ENCODE measurements around the gene C13orf42.

The C13orf42 gene

DNA sequence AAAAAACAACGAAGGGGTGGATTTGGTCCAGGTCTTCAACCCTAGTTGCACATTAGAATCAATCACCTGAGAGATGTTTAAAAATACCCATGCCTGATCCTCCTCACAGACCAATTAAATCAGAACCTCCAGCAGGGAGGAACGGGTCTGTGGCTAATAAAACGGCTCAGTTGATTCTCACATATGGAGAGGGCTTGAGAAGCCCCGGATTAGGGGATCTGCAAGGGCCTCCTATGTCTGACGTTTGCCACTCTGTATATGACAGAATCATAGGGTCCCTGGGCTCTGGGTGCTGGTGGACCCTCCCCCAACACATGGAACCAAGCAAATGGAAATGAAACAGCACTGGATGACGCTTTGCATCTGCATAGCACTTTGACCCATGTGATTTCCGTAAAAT lies 36.7 kb upstream of the C13orf42 start:
- H2BK5ac ChIP-seq (ENCODE audit: low read length), result no peak overlapping the region
- no peak for DNase-seq (ENCODE audit: low spot score)
- no peak overlapping the region for H3K4me3 ChIP-seq (ENCODE audit: low read length in 2 of 2)
- peak overlapping the region; percentile 90 for H3K23ac ChIP-seq (ENCODE audit: low read depth, low read length, poor library complexity)
- H3K27me3 ChIP-seq (ENCODE audit: control insufficient read depth in 3 of 3, insufficient read depth in 3 of 3, low read depth in 1 of 3, low read length in 3 of 3), result peaks cover 0 to 38% (median 0%) of the 10 kb centered on the region in 3 experiments
- H2AFZ ChIP-seq (ENCODE audit: low read length), result no peak overlapping the region
- H3K14ac ChIP-seq (ENCODE audit: low read length), result peak overlapping the region; percentile 58
- no CpG with 5 or more reads among the region's 7 CpGs for WGBS, 2 donors (ENCODE audit: extremely low coverage in 2 of 2, insufficient read length in 2 of 2, insufficient replicate concordance in 1 of 2)
- peaks cover 0 to 12% of the 10 kb centered on the region in 2 donors for H3K4me1 ChIP-seq (ENCODE audit: control insufficient read depth in 2 of 2, insufficient read depth in 1 of 2, low read depth in 1 of 2, low read length in 2 of 2)
- no peak overlapping the region for H2BK15ac ChIP-seq (ENCODE audit: low read length)
- H4K8ac ChIP-seq (ENCODE audit: low read depth, low read length), result no peak overlapping the region
- H2BK12ac ChIP-seq (ENCODE audit: low read length), result no peak overlapping the region
- no peak overlapping the region for H3K18ac ChIP-seq (ENCODE audit: low read length)
- no peak overlapping the region for H3K4me2 ChIP-seq (ENCODE audit: insufficient read depth, low read length, poor library complexity, severe bottlenecking)
- H2BK120ac ChIP-seq (ENCODE audit: low read depth, low read length), result no peak overlapping the region
- H3K36me3 ChIP-seq (replicated peaks in 1 of 2; ENCODE audit: control insufficient read depth in 2 of 2, insufficient read depth in 2 of 2, low read length in 2 of 2), result no peaks in the 10 kb centered on the region
- H3K27ac ChIP-seq (replicated peaks; ENCODE audit: low read length), result no peak overlapping the region
- H3K9ac ChIP-seq (ENCODE audit: low read depth, low read length, poor library complexity), result no peak overlapping the region
- no peak overlapping the region for H2AK5ac ChIP-seq (ENCODE audit: low read depth, low read length)
- H3K9me3 ChIP-seq (replicated peaks in 1 of 2; ENCODE audit: control insufficient read depth in 2 of 2, insufficient read depth in 1 of 2, low read depth in 1 of 2, low read length in 2 of 2), result peaks cover 0 to 2% of the 10 kb centered on the region in 2 donors
- H3K79me1 ChIP-seq (ENCODE audit: low read depth, low read length), result no peaks in the 10 kb centered on the region
- no peak overlapping the region for H3K4ac ChIP-seq (ENCODE audit: low read length)
- H4K91ac ChIP-seq (ENCODE audit: low read depth, low read length, poor library complexity), result no peak overlapping the region

GRCh38 chr13:51146667-51147066 lies 35.6 kb upstream of the C13orf42 start:
- Histone ChIP-seq H4K8ac (ENCODE audit: low read depth, low read length) (no peak overlapping the region), H3K4ac (ENCODE audit: low read length) (no peak overlapping the region), H2AFZ (ENCODE audit: low read length) (no peak overlapping the region), H3K27me3 (ENCODE audit: control insufficient read depth in 3 of 3, insufficient read depth in 3 of 3, low read depth in 1 of 3, low read length in 3 of 3) (peaks cover 0 to 38% (median 0%) of the 10 kb centered on the region in 3 experiments), H3K4me3 (ENCODE audit: low read length in 2 of 2) (no peak overlapping the region), H3K9ac (ENCODE audit: low read depth, low read length, poor library complexity) (no peak overlapping the region), H3K18ac (ENCODE audit: low read length) (no peak overlapping the region), H2BK120ac (ENCODE audit: low read depth, low read length) (no peak overlapping the region), H2BK5ac (ENCODE audit: low read length) (no peak overlapping the region), H3K36me3 (replicated peaks in 1 of 2; ENCODE audit: control insufficient read depth in 2 of 2, insufficient read depth in 2 of 2, low read length in 2 of 2) (no peaks in the 10 kb centered on the region), H2BK12ac (ENCODE audit: low read length) (no peak overlapping the region), H3K4me1 (ENCODE audit: control insufficient read depth in 2 of 2, insufficient read depth in 1 of 2, low read depth in 1 of 2, low read length in 2 of 2) (peaks cover 0 to 12% of the 10 kb centered on the region in 2 donors), H3K4me2 (ENCODE audit: insufficient read depth, low read length, poor library complexity, severe bottlenecking) (no peak overlapping the region), H3K9me3 (replicated peaks in 1 of 2; ENCODE audit: control insufficient read depth in 2 of 2, insufficient read depth in 1 of 2, low read depth in 1 of 2, low read length in 2 of 2) (peaks cover 0 to 2% of the 10 kb centered on the region in 2 donors), H3K79me1 (ENCODE audit: low read depth, low read length) (no peaks in the 10 kb centered on the region), H2BK15ac (ENCODE audit: low read length) (no peak overlapping the region), H2AK5ac (ENCODE audit: low read depth, low read length) (no peak overlapping the region), H3K14ac (ENCODE audit: low read length) (no peak overlapping the region), H4K91ac (ENCODE audit: low read depth, low read length, poor library complexity) (no peak overlapping the region), H3K23ac (ENCODE audit: low read depth, low read length, poor library complexity) (peak overlapping the region; percentile 25), H3K27ac (replicated peaks; ENCODE audit: low read length) (no peak overlapping the region)
- no peak for DNase-seq (ENCODE audit: low spot score)
- no CpG with 5 or more reads among the region's 1 CpG for WGBS, 2 donors (ENCODE audit: extremely low coverage in 2 of 2, insufficient read length in 2 of 2, insufficient replicate concordance in 1 of 2)

- H2BK5ac ChIP-seq (ENCODE audit: low read length), result no peak overlapping the region
- no peak for DNase-seq (ENCODE audit: low spot score)
- no peak overlapping the region for H4K91ac ChIP-seq (ENCODE audit: low read depth, low read length, poor library complexity)
- no peak overlapping the region for H2AK5ac ChIP-seq (ENCODE audit: low read depth, low read length)
- H3K79me1 ChIP-seq (ENCODE audit: low read depth, low read length), result no peaks in the 10 kb centered on the region
- H3K4me1 ChIP-seq (ENCODE audit: control insufficient read depth in 2 of 2, insufficient read depth in 1 of 2, low read depth in 1 of 2, low read length in 2 of 2), result no peaks in the 10 kb centered on the region
- H2AFZ ChIP-seq (ENCODE audit: low read length), result no peak overlapping the region
- no peak overlapping the region for H3K9ac ChIP-seq (ENCODE audit: low read depth, low read length, poor library complexity)
- H3K27me3 ChIP-seq (ENCODE audit: control insufficient read depth in 3 of 3, insufficient read depth in 3 of 3, low read depth in 1 of 3, low read length in 3 of 3), result peaks cover 0 to 3% (median 0%) of the 10 kb centered on the region in 3 experiments
- no peak overlapping the region for H2BK12ac ChIP-seq (ENCODE audit: low read length)
- no peak overlapping the region for H3K14ac ChIP-seq (ENCODE audit: low read length)
- H3K4ac ChIP-seq (ENCODE audit: low read length), result no peak overlapping the region
- no peak overlapping the region for H3K4me3 ChIP-seq (ENCODE audit: low read length in 2 of 2)
- WGBS, 2 donors (ENCODE audit: extremely low coverage in 2 of 2, insufficient read length in 2 of 2, insufficient replicate concordance in 1 of 2), result no CpG with 5 or more reads among the region's 4 CpGs
- H3K4me2 ChIP-seq (ENCODE audit: insufficient read depth, low read length, poor library complexity, severe bottlenecking), result no peak overlapping the region
- no peak overlapping the region for H2BK15ac ChIP-seq (ENCODE audit: low read length)
- no peak overlapping the region for H3K23ac ChIP-seq (ENCODE audit: low read depth, low read length, poor library complexity)
- H2BK120ac ChIP-seq (ENCODE audit: low read depth, low read length), result no peak overlapping the region
- no peak overlapping the region for H3K27ac ChIP-seq (replicated peaks; ENCODE audit: low read length)
- H3K36me3 ChIP-seq (replicated peaks in 1 of 2; ENCODE audit: control insufficient read depth in 2 of 2, insufficient read depth in 2 of 2, low read length in 2 of 2), result no peaks in the 10 kb centered on the region
- H4K8ac ChIP-seq (ENCODE audit: low read depth, low read length), result no peak overlapping the region
- H3K9me3 ChIP-seq (replicated peaks in 1 of 2; ENCODE audit: control insufficient read depth in 2 of 2, insufficient read depth in 1 of 2, low read depth in 1 of 2, low read length in 2 of 2), result peaks cover 0 to 2% of the 10 kb centered on the region in 2 donors
- no peak overlapping the region for H3K18ac ChIP-seq (ENCODE audit: low read length)
Measured at GRCh38 chr13:51137250-51137649, 26.2 kb upstream of the C13orf42 start.

DNA sequence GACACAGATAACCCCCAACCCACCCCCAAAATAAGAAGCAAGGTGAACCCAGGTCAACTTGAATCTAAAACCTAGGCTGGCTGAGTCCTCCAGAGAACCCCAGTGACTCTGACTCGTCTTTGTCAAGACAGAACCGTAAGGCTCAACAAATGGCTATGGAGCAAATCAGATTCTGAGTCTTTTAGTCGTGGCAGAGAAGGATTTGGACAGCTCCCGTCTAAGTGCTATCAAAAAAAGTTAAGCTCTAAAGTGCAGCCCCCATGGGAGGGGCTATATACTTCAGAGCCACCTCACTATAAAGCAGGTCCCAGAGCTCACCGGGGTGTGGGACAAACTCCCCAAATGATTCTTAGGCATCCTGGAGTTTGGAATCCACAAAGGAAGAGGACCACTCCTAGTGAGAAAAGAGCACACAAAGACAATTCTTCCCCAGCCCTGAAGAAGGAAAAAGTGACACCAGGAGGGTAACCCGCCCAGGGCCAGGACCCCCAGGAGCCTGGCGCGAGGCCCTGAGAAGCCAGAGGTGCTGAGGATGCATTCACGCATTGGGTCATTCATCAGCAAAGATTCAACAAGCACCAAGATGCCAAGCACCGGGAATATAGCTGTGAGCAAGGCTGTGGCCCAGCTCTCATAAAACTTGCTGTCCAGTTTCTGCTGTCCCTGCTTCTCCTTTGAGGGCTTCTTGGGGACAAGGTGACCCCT lies 25.4 kb upstream of the C13orf42 start:
- no peak overlapping the region for H3K14ac ChIP-seq (ENCODE audit: low read length)
- no peak overlapping the region for H3K4ac ChIP-seq (ENCODE audit: low read length)
- no peak overlapping the region for H3K27ac ChIP-seq (replicated peaks; ENCODE audit: low read length)
- no peak overlapping the region for H2BK15ac ChIP-seq (ENCODE audit: low read length)
- no peak overlapping the region for H4K91ac ChIP-seq (ENCODE audit: low read depth, low read length, poor library complexity)
- H3K9ac ChIP-seq (ENCODE audit: low read depth, low read length, poor library complexity), result no peak overlapping the region
- peaks cover 0 to 2% of the 10 kb centered on the region in 2 donors for H3K9me3 ChIP-seq (replicated peaks in 1 of 2; ENCODE audit: control insufficient read depth in 2 of 2, insufficient read depth in 1 of 2, low read depth in 1 of 2, low read length in 2 of 2)
- H4K8ac ChIP-seq (ENCODE audit: low read depth, low read length), result no peak overlapping the region
- H3K23ac ChIP-seq (ENCODE audit: low read depth, low read length, poor library complexity), result no peak overlapping the region
- no peaks in the 10 kb centered on the region for H3K36me3 ChIP-seq (replicated peaks in 1 of 2; ENCODE audit: control insufficient read depth in 2 of 2, insufficient read depth in 2 of 2, low read length in 2 of 2)
- H3K4me2 ChIP-seq (ENCODE audit: insufficient read depth, low read length, poor library complexity, severe bottlenecking), result no peak overlapping the region
- no peak overlapping the region for H2BK12ac ChIP-seq (ENCODE audit: low read length)
- no peak overlapping the region for H2BK120ac ChIP-seq (ENCODE audit: low read depth, low read length)
- no peaks in the 10 kb centered on the region for H3K4me1 ChIP-seq (ENCODE audit: control insufficient read depth in 2 of 2, insufficient read depth in 1 of 2, low read depth in 1 of 2, low read length in 2 of 2)
- H2BK5ac ChIP-seq (ENCODE audit: low read length), result no peak overlapping the region
- no peak overlapping the region for H2AK5ac ChIP-seq (ENCODE audit: low read depth, low read length)
- no peak overlapping the region for H3K4me3 ChIP-seq (ENCODE audit: low read length in 2 of 2)
- no peak overlapping the region for H3K18ac ChIP-seq (ENCODE audit: low read length)
- H2AFZ ChIP-seq (ENCODE audit: low read length), result no peak overlapping the region
- peaks cover 0 to 3% (median 0%) of the 10 kb centered on the region in 3 experiments for H3K27me3 ChIP-seq (ENCODE audit: control insufficient read depth in 3 of 3, insufficient read depth in 3 of 3, low read depth in 1 of 3, low read length in 3 of 3)
- no peak for DNase-seq (ENCODE audit: low spot score)
- no peaks in the 10 kb centered on the region for H3K79me1 ChIP-seq (ENCODE audit: low read depth, low read length)
- no CpG with 5 or more reads among the region's 10 CpGs for WGBS, 2 donors (ENCODE audit: extremely low coverage in 2 of 2, insufficient read length in 2 of 2, insufficient replicate concordance in 1 of 2)
